Cerebellar cortex (tissue), 1 donor: Measurements from ENCODE around the gene COPS7B.

Experiments used
- DNase-seq: peaks from one replicate; pipeline ENCODE4 v3.0.0-alpha.2; 2015; ENCODE audit warnings: low spot score

Gene COPS7B

GRCh38 chr2:231785822-231786176, 446 bp upstream of the COPS7B start:
- peak; percentile 6 for DNase-seq

GRCh38 chr2:231786917-231787292, 660 bp downstream of the COPS7B start:
- DNase-seq: no peak

DNA sequence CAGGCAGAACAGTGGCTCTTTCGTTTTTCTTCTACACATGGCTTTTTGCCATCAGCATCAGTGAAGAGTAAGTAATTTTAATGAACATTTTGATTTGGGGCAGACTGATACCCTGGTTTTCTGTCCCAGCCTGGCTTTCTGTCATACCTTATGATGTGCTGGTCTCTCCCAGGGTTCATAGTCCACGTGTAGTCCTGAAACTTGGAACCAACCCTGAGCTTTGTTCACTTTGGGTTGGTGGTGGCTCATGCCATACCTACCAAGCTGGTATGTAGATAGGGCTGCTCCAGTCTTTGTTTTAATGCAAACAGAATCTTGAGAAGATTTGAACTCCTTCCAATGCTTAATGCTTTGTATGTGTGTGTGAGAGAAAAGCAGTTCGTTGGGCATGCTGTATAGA, 4.9 kb downstream of the COPS7B start:
- DNase-seq: no peak

DNA sequence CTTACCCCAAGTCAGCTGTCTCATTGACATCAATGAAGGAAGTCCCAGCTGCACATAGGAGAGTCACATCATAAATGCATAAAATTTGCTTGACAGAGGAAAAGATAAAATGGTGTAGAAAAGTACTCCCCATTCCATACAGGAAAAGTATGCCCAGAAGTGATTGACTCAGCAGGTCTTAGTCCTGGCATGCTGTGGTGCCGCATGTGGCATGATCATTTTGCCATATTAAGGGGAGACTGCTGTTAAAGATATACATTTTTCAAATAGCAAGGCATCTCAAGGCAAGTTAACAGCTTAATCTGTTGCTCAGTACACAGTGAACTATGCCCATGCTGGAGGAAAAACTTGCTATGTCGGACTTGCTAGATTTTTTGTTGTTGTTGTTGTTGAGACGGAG, 8.1 kb downstream of the COPS7B start:
- DNase-seq: no peak

DNA sequence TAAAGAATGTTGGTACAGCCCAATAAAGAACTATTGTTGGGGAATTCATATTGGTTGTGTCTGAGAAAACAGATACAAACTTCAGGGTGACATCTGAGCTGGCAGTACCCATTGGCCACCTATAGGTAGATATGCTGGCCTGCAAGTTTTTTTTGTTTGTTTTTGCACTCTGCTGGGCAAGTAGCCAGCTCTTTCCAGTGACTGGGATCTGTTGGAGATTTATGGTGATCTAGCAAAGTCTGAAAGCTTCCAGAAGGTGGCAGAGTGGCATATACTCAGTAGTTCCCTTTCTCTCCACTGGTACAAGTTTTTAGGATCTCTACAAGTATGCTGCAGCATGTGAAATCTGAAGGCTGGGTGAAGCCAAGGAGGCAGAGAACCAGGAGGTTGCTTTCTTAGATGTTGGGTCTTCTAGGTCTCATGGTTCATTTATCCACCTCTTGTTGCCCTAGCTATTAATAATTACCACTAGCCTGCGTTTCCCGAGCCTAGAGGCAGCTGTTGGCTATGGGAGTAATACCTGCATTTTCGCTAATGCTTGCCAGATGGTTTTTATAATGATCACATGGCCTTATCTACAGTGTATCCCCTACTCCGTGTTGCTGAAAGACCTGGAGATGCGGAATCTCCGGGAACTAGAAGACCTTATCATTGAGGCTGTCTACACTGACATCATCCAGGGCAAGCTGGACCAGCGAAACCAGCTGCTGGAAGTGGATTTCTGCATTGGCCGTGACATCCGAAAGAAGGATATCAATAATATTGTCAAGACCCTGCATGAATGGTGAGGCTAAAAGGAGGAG, 9.5 kb downstream of the COPS7B start:
- DNase-seq: peak; percentile 19

DNA sequence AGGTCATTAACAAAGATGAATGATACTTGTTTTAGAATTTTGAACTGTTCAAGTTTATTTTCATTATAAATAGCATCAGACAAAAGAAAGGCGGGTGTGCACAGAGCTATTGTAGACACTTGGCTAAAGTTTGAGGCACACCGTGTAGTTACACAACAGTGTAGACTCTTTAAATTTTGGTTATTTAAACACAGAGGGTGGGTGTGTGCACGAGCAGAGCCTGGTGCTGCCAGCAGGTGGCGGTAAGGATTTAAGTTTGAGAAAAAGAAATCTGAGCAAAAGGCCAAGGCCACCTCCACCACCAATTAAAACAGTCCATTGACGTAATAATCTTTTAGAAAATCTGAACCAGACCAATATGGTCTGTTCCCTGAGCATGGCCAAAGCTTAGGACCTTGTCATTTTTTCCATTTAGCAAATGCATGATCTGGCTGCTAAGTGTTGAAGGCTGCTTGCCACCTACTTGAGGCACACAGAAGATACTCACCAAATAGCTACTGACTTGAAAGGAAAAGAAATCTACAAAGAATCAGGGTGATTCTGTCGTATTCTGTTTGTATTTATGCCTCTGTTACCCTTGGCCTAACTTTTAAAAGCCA, 14.3 kb downstream of the COPS7B start:
- DNase-seq: peak; percentile 25

DNA sequence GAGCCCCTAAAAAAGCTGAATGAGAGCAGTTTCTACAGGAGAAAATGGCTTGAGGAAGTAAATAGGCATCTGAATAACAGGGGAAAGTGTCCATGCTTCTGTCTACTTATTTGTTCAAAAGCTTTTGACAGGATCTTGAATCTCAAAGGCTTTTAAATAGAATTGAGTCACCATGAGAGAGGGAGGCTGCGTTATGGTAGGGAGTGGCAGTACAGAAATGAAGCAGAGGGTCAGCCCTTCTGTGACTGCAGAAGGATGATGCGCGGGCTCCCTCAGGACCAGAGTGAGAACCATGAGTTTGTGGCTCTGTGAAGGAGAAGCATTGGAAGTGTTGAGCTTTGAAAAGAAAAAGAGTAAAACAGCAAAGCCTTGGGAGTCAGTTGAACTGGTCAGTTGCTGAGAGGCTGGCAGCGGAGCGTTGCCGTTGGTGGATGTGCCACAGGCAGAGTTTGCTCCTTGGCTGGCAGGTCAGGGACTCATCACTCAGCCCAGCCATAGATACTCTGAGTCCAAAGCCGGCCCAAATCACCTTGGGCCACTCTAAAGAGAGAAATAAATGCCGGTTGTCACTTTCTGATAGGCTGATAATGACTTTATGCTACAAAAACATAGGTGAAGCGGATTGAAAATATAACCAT, 17.4 kb downstream of the COPS7B start:
- no peak for DNase-seq

- no peak for DNase-seq
These were observed 20.8 kb downstream of the COPS7B start for GRCh38 chr2:231807020-231807419.

- DNase-seq: no peak
These were observed 24.7 kb downstream of the COPS7B start for GRCh38 chr2:231810905-231811304.

DNA sequence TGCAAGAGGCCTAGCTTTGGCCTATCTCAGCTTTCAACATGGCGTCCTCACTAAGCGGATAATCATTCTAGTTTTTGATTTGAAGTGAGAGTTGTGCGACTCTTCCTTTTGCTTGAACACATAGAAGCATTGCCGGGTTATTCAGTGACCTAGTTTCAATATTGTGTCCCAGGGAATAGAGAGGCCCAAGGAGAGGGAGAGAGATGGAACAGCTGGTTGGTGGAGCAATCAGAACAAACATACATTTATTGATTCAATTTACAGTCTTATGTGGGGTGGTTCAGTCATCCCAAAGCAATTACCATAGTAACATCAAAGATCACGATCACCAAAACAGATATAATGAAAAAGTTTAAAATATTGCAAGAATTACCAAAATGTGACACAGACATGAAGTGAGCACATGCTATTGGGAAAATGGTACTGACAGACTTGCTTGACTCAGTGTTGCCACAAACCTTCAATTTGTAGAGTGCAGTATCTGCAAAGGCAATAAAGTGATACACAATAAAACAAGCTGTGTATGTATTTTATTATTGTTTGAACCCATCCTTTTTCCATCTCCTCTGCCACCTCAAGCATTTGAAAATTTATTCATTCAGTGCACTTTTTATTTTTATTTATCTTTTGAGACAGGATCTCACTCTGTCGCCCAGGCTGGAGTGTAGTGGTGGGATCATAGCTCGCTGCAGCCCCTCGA, 30.2 kb downstream of the COPS7B start:
- no peak for DNase-seq

DNA sequence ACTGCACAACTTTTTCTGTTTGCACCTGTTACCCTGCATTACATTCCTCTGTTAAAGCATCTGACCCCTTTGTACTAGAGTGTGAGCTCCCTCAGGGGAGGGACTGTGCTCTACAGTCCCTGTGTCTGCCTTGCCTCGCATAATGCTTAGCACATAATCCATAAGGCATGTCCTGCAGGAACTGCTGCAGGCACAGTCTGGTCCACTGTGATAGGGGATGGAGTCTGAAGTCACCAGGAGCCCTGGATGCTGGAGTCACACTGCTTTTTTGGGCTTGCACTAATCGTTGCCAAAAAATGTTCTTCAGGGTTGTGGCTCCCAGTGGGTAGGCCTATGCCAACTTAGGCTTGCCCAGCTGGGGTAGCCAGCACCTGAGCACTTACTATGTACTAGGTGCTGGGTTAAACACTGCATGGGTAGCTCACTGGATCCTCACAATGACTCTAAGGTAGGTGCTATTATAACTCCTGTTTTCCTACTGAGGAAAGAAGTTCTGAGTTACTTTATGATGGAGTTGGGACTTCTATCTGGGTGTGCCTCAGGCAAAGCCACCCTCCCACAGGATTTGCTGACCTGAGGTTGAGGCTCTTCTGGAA, 33.3 kb downstream of the COPS7B start:
- no peak for DNase-seq

DNA sequence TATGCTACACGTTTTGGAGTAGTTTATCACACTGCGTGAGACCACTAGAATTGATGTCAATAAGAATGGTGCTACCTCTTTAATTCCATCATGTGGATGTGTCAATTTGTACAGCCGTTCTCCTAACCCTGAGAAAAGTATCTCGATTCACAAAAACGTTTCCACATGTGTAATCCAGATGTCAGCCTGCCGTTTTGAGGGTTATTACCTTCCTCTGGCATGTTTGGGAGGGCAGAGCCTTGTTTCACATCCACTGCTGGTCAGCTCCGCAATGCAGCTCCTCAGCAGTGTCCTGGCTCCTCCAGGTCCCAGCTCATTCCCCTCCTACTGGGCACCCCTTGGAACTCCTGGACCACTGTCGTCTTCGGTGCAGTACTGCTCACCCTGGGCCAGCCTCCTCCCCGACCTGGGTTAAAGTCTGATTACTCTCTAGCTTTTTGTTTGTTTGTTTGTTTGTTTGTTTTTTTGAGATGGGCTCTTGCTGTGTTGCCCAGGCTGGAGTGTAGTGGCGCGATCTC, 34.6 kb downstream of the COPS7B start:
- DNase-seq: no peak

GRCh38 chr2:231821908-231822307, 35.7 kb downstream of the COPS7B start:
- no peak for DNase-seq

- DNase-seq: no peak
These were observed 66.9 kb downstream of the COPS7B start for GRCh38 chr2:231853105-231853504.

GRCh38 chr2:231854616-231855125, 68.4 kb downstream of the COPS7B start:
- DNase-seq: no peak

DNA sequence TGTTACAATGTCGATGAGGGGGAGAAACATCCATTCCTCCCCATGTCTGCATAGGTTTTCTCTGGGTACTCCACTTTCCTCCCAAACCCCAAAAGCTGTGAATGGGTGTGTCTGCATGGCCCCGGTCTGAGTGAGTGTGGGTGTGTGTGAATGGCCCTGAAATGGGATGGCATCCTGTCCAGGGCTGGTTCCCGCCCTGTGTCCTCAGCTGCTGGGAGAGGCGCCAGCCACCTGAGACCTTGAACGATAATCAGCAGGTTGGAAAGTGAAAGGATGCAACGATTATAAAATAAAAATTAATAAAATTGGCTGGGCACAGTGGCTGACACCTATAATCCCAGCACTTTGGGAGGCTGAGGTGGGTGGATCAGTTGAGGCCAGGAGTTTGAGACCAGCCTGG, 70.7 kb downstream of the COPS7B start:
- DNase-seq: no peak
